Stimulated activated CD4-positive, alpha-beta T cell treated with anti-CD3 and anti-CD28 coated beads, TNF-alpha, amount 100 ng/mL, for 4 hours (primary cell): ENCODE data around the gene IQGAP1.
"Not testable (repeated sequence)": the region's sequence is repeated elsewhere in the genome, so short reads cannot be mapped to it uniquely, and the experiment has no call there.

Experiments
- DNase-seq, 3 experiments: peaks; one replicate each; pipeline ENCODE4 v3.0.0-alpha.2; 2020; ENCODE audit warnings: low read depth in 3 of 3

The IQGAP1 gene

DNA sequence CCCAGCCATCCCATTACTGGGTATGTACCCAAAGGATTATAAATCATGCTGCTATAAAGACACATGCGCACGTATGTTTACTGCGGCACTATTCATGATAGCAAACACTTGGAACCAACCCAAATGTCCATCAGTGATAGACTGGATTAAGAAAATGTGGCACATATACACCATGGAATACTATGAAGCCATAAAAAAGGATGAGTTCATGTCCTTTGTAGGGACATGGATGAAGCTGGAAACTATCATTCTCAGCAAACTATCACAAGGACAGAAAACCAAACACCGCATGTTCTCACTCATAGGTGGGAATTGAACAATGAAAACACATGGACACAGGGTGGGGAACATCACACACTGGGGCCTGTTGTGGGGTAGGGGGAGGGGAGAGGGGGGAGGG is 22.3 kb downstream of the IQGAP1 start:
- not testable (repeated sequence) for DNase-seq

DNA sequence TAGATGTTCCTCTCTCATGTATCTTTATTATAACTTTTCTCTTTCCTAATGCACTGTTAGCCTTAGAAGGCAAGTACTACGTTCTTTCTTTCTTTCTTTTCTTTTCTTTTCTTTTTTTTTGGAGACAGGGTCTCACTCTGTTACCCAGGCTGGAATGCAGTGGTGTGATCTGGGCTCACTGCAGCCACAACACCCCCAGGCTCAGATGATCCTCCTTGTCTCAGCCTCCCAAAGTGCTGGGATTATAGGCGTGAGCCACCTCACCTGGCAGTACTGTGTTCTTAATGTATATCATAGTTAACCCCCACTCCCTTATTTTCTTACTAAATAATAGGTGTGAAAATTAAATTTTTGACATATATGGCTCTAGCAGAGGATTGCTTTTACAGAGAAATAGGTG is 23.1 kb downstream of the IQGAP1 start:
- no peak for DNase-seq

DNA sequence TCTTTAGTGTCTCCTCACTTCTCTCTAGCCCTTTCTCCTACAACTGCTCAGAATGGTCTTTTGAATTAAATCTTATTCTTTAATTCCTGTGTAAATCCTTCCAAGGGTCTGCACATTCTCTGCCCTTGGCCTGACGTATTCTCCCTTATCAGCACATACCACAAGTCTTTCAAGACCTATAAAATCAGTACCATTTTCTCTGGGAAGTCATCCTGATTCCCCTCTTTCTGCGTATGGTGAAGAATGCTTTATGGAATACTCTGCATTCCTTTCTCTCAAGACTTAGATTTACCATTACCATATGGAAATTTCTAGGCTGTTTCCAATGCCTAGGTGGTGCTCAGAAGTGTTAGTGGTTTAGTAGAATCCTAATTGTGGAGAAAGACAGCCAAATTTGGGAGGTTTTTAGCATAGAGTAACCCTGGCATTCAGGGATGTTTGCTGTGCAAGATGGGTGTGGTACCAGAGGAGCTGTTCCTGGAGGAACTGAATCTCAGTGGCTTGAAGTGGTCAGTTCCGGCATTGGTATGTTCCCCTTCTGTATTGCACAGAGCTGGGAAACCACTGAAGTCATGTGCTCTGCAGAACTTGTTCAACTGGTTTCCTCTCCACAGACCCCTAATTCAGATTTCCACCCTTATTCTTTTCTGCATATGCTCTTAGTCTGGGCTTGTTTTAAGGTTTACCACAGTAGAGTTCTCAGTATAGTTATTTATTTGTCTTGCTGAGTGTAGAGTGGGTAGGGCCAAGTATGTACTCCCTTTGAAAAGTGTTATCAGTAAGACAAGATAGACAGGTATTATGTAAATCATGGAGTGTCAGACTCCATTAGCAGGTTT is 24.5 kb downstream of the IQGAP1 start:
- DNase-seq, result no peak

DNA sequence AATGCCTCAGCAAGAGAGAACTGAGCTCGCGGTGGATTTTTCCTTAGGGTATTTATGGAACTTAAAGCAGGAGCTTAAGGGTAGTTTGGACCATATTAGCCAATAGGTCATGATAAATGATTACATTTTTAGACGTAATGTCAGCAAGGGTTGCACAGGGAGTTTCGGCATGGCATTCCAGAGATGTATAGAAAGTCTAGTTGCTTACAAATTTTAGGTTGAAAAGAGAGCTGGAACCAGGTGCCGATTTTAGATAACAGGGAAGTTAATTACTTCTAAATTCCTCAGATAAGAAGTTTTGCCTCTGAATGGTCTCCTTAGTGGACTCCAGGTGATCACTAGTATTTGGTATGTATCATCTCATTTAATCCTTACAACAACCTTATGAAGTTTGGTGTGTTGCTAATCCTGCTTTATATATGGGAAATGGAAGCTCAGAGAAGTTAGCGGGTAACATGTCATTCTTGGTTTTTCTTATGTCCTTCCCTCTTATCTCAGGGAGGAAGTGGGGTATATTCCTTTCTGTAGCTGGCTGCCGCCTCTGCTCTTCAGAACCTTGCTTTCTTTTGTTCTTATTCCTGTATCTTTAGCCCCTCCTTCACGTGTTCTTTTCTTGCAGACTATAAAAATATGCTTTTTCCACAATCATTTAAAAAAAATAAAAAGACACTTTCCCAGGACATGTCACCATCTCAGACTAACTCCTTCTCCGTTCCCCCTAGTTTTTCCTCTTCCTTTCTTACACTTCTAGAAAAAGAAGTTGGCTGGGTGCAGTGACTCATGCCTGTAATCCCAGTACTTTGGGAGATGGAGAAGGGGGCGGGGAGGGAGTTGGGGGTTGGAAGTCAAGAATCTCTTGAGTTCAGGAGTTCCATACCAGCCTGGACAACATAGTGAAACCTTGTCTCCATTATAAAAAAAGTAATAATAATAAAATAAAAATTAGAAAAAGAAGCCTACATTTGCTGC is 25.7 kb downstream of the IQGAP1 start:
- no peak for DNase-seq

DNA sequence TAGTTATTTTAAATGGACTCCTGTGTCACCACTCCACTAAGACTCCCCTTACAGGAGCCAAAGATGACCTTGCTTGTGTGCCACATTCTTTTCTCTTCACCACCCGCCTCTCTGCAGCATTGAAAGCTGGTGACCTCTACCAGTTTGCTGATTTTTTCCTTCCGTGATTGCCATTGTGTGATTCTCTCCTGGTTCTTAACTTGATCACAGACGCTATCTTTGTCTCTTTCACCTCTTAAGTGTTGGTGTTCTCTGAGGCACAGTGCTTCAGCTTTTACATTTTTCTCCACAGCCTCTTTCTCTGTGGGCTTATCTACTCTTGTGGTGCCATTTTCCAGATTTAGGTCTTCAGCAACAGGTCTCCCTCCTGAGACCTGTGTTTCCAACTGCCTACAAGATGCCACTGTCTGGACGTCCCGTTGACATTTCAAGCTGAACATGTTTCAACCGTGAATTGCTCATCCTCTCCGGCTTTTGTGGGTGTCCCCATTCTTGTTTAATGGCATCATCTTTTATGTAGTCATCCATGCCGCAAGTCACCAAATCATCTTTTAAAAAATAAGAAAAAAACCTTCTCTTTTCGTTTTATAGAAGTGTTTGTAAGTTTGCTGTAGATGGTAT is 26.5 kb downstream of the IQGAP1 start:
- no peak for DNase-seq

DNA sequence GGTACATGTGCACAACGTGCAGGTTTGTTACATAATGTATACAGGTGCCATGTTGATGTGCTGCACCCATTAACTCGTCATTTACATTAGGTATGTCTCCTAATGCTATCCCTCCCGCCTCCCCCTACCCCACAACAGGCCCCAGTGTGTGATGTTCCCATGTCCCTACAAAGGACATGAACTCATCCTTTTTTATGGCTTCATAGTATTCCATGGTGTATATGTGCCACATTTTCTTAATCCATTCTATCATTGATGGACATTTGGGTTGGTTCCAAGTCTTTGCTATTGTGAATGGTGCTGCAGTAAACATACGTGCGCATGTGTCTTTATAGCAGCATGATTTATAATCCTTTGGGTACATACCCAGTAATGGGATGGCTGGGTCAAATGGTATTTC is 28.0 kb downstream of the IQGAP1 start:
- DNase-seq, result not testable (repeated sequence)

DNA sequence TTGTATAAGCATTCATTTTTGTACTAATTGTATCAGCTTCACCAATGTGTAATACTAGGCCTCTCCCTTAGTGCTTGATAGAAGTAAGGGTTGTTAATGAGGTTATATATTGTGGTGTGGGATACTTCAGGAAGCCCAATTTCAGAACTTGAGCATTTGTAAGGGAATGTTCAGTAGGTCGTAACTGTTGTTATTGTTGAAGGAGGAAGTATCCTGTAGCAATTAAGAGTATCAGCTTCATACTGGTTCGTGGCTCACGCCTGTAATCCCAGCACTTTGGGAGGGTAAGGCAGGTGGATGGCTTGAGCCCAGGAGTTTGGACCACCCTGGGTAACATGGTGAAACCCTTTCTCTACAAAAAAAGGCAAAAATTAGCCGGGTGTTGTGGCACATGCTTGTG is 30.6 kb downstream of the IQGAP1 start:
- no peak for DNase-seq

DNA sequence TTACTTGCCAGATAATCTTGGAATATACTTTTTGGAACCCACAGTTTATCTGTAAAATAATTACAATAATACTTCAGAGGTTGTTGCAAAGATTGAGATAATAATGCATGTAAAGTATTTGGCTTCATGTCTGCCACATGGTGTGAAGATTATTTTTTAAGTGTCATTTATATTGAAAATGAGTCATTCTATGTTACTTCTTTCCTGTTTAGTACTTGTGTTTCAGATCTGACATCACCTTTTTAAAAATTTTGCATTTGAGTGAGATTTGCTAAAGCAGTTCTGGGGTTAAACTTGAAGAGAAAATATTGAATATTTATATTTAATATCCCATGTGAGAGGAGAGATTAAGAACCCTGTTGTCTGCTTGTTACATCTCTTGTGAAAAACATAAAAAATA is 31.2 kb downstream of the IQGAP1 start:
- no peak for DNase-seq

DNA sequence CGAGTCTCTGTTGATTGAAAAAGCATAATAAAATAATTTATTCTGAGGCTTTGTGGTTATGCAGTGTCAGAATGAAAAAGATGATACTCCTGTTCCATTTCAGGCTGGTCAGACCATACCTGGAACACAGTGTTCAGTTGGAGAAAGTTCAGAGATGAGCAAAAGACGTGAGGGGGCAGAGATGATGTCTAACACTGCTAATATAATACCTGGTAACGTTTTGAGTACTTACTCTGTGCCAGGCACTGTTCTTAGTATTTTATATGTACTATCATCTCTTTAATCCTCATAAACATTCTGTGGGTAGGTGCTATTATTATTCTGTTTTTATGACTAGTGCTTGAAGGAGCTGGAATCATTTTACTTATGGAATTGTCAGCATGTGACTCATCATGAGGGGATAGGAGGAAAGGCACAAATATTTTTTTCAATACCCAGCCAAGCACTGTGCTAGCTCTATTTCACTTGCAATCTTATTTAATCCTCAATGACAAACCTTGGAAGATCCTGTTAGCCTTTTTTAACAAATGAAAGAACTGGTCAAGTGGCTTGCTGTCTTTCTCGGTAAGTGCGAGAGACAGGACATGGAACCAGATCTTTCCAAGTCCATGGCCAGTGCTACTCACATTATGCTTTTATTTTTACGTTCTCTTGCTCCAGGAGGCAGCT is 31.8 kb downstream of the IQGAP1 start:
- DNase-seq, result no peak

DNA sequence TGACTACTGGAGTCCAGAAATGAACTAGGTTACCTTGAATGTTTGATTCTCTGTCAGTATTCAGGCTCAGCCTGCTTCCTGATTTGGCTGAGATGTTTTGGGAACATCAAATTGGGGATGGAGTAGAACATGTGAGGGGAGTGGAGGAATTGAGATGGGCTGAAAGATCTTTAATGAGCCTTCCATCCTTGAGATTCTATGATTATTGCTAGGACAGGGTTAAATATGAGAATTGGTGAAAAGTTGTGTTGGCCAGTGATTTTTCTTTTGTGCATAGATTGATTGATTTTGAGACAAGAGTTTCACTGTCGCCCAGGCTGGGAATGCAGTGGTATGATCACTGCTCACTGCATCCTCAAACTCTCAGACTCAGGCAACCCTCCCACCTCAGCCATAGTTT is 32.4 kb downstream of the IQGAP1 start:
- no peak for DNase-seq

DNA sequence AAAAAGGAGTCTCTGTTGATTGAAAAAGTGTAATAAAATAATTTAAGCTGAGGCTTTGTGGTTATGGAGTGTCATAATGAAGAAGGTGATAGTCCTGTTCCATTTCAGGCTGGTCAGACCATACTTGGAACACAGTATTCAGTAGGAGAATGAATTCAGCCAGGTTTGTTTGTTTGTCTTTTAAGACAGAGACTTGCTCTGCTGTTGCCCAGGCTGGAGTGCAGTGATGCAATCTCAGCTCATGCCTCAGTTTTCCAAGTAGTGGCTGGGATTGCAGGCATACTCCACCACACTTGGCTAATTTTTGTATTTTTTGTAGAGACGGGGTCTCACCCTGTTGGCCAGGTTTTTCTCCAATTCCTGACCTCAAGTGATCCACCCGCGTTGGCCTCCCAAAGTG is 33.5 kb downstream of the IQGAP1 start:
- DNase-seq, result no peak

DNA sequence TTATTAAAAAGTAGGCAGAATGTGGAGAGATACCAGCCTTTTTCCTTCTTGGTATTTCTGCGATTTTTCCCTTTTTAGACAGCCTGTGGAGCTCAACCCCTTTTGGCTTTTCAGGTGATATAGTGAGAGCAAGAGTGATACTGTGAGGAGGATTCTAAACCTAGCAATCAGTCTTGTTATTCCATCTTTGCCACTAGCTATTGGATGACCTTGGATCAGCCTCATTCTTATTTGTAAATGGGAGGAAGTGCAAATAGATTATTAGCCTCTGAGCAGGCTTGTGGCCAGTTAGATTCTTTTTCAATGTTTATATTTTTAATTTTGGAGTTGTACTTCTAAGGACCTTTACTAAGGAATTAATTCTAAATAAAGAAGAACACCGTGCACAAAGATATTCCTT is 34.0 kb downstream of the IQGAP1 start:
- no peak for DNase-seq

DNA sequence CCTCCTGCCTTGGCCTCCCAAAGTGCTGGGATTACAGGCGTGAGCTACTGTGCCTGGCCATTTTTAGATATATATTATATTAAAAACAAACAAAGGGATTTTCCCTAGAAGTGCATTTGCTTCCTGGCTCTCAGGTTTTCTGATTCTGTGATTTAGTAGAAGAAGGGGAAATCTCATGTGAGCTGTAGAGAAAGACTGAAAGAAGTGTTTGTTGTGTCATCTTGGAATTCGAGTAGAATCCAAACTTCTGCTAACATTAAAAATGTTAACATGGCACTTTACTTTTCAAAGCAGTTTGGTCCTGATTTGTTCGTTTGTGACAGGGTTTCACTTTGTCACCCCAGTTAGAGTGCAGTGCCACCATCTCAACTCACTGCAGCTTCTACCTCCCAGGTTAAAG is 34.9 kb downstream of the IQGAP1 start:
- DNase-seq, result no peak

DNA sequence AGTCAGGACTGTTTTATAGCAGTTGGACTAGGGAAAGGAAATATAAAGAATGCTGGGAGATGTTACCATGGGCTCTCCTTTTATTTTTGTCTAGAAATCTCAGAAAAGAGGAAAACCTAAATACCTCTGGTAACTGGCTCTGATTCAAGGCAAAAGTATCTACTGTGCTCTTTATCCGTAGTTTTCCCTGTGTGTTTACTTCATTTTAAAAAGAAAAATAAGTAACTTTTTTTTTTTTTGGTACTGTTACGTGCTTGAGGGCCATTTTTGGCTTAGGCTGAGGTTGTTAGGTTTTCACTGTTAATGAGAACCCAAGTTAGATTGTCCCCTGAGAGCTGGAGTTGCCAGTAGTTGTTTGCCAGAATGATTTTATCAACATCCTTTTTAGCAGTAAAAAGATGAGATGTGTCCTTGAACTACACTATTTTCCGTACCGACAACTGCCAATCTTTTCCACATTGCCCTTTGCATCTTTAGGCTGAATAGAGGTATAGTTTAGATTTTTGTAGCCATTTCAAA is 35.8 kb downstream of the IQGAP1 start:
- no peak for DNase-seq

DNA sequence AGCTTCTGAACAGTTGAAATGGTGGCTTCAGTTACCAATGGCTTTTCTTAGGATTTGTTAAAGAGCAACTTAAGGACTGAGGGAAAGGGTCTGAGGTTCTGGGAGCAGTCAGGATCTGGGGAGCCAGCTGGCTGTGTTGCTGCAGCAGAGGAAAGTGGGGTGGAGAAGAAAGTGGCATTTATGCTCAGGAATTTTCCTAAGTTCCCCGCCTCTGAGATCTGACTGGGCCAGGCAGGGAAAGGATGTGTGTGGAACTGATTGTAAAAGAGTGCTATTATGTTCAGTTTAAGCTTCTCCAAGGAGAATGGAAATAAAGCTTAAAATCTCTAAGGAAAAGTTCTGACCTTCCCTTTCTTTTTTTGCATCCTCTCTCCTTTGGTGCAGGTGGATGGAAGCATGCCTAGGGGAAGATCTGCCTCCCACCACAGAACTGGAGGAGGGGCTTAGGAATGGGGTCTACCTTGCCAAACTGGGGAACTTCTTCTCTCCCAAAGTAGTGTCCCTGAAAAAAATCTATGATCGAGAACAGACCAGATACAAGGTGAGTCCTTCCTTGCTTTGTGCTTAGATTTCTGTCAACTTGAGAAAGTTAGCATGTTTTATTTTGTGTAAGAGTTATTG is 37.8 kb downstream of the IQGAP1 start:
- DNase-seq, result no peak

DNA sequence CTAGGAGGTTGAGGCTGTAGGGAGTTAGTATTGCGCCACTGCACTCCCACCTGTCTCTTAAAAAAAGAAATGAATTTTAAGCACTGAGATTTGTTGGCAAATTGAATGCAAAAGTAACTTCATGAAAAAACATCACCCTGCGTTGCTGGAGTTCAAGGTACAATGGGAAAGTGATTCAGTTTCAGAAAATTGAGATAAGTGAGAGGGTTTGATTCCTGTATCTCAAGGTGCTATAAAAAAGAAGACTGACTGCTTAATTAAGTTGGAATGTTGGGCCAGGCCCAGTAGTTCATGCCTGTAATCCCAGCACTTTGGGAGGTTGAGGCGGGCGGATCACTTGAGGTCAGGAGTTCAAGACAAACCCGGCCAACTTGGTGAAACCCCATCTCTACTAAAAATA is 39.1 kb downstream of the IQGAP1 start:
- DNase-seq, result no peak

DNA sequence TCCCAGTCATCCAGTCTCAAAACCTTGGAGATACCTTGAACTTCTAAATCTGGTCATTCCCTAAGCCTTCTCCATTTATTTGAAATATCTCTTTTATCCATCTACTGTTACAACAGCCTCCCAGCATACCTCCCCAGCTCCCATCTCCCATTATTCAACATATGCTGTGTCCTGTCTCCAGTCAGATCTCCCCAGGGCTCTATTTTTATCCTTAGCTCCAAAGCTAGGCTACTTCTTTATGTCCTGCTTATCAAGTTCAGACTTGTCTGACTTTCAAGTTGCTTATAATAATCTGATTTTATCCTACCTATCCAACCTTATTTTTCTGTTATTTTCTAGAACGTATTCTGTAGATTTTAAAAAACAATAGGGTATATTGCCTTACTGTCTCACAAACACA is 44.2 kb downstream of the IQGAP1 start:
- DNase-seq, result no peak

DNA sequence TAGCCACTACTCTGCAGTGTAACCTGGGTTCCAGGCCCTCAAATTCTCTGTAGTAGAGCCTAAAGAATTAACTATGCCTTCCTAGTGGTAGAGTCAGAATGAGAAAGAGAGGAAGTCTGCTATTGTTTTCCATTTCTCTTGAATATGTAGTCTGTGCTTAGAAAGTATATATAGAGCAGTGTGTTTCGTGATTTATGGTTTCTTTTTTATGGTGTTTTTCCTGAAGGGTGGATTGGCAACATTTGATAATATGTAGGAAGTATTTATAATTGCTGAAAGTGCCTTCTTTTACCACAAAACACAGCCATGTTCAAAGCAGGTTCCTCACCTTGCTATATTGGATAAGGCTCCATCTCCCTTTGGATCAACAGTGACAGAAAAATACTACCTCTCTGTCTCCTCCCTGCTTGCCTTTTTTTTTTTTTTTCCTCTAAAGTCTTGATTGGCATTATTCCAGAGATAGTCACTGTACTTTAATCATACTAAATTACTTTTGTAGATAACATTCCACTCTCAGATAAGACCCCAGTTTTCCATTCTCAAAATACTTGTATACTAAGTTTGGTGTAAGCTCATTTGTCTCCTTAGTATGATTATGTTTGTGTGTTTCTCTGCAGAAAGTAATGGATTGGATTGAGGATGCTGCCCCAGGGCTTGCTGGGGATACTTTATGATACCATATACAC is 47.8 kb downstream of the IQGAP1 start:
- DNase-seq, result no peak

DNA sequence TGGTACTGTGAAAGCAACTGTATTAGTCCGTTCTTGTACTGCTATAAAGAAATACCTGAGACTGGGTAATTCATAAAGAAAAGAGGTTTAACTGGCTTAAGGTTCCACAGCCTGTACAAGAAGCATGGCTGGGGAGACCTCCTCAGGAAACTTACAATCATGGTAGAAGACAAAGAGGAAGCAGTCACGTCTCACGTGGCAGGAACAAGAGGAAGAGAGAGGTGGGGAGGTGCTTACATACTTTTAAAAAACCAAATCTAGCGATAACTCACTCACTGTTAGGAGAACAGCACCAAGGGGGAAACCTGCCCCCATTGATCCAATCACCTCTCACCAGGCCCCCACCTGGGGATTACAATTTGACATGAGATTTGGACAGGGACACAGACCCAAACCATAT is 48.9 kb downstream of the IQGAP1 start:
- DNase-seq, result no peak

DNA sequence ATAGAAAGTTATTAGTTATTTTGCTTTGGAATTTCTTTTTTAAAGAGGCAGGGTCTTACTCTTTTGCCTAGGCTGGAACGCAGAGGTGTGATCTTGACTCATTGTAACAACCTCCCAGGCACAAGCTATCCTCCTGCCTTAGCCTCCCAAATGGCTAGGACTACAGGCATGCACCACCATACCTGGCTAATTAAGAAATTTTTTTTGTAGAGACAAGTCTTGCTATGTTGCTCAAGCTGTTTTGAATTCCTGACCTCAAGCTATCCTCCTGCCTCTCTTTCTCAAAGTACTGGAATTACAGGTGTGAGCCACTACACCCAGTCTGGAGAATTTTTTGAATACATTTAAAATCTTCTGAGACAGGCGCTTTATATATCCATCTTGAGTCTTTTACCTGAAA is 49.5 kb downstream of the IQGAP1 start:
- DNase-seq, result no peak

DNA sequence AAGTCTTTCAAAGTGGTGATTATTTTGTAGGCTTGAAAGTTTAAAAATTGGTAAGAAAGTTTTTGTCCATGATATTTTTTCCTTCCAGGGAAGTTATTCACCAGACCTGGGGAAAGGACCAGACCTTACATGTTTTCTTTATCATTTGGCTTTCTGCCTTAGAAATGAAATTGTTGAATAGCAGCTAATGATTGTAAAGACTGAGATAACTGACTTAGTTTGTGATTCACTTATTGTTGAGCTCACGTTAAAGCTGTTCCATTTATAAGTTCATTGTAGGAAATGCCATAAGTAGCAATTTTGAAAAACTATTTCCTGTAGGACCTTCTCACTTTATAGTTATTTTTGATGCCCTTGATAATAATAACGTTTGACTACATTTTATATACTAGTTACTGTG is 51.9 kb downstream of the IQGAP1 start:
- no peak for DNase-seq
